Right kidney (tissue), 1 donor: ENCODE data around the gene KCNK18.

Experiments
- DNase-seq: peaks from one replicate; pipeline ENCODE4 v3.0.0-alpha.2; 2016

The KCNK18 gene

GRCh38 chr10:117253908-117254307 lies 56.6 kb downstream of the KCNK18 start:
- no peak for DNase-seq

GRCh38 chr10:117254338-117254737 lies 57.0 kb downstream of the KCNK18 start:
- no peak for DNase-seq

- DNase-seq, result no peak
Measured at GRCh38 chr10:117254774-117255735, 57.8 kb downstream of the KCNK18 start.

- DNase-seq, result no peak
Measured at GRCh38 chr10:117255835-117256460, 58.7 kb downstream of the KCNK18 start.

GRCh38 chr10:117256910-117257309 lies 59.6 kb downstream of the KCNK18 start:
- no peak for DNase-seq

- DNase-seq, result no peak
Measured at GRCh38 chr10:117257721-117258120, 60.4 kb downstream of the KCNK18 start.

GRCh38 chr10:117259279-117259678 lies 62.0 kb downstream of the KCNK18 start:
- DNase-seq, result no peak
